ENCODE data around the gene AMBP.

Gene AMBP

DNA sequence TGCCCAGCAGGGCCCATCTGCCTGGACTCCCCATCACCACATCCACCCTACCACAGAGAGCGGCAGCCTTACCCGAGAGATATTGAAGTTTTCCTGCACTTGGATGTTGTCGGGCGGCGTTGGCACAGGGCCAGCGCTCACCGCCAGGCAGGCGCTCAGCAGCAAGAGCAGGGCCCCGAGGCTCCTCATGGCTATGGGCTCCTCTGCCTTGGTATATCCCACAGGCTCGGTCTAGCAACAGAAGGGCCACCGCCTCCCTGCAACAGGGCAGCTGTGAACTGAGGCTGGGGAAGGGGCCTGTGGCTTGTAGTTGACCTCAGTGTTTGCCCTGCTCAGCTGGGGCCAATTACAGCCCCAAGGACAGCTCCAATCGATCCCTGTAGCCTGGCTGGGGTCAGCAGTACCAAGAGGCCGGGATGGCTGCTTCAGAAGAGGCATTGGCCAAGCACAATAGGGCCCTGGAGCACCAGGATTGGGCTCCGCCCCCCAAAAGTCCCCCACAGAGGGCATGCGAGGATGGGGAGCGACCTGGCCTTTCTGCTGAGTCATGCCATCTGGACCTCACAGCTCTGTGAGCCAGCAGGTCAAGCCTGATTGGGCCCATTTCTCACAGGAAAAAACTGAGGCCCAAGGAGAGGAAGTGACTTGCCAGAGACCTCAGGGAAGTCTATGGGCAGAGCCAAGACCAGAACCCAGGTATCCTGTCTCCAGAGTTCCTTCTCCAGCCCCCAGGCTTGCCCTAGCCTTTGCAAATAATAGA is at the start of gene AMBP:
TSS of gene AMBP (minus strand) at position 280 of the 760 bp plus-strand sequence. CDS start at position 189, 91 bp downstream.
- H3K4me3 ChIP-seq (ENCODE audit: low read depth, low read length) = no peak within 1 kb of the TSS
- TF ChIP-seq, protein P1, sequence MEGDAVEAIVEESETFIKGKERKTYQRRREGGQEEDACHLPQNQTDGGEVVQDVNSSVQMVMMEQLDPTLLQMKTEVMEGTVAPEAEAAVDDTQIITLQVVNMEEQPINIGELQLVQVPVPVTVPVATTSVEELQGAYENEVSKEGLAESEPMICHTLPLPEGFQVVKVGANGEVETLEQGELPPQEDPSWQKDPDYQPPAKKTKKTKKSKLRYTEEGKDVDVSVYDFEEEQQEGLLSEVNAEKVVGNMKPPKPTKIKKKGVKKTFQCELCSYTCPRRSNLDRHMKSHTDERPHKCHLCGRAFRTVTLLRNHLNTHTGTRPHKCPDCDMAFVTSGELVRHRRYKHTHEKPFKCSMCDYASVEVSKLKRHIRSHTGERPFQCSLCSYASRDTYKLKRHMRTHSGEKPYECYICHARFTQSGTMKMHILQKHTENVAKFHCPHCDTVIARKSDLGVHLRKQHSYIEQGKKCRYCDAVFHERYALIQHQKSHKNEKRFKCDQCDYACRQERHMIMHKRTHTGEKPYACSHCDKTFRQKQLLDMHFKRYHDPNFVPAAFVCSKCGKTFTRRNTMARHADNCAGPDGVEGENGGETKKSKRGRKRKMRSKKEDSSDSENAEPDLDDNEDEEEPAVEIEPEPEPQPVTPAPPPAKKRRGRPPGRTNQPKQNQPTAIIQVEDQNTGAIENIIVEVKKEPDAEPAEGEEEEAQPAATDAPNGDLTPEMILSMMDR (IDR thresholded peaks at IDR 0.05; ENCODE audit: insufficient read depth, low read depth, low read length, missing control alignments) = no peak
- no peak for DNase-seq (ENCODE audit: low read depth)

DNA sequence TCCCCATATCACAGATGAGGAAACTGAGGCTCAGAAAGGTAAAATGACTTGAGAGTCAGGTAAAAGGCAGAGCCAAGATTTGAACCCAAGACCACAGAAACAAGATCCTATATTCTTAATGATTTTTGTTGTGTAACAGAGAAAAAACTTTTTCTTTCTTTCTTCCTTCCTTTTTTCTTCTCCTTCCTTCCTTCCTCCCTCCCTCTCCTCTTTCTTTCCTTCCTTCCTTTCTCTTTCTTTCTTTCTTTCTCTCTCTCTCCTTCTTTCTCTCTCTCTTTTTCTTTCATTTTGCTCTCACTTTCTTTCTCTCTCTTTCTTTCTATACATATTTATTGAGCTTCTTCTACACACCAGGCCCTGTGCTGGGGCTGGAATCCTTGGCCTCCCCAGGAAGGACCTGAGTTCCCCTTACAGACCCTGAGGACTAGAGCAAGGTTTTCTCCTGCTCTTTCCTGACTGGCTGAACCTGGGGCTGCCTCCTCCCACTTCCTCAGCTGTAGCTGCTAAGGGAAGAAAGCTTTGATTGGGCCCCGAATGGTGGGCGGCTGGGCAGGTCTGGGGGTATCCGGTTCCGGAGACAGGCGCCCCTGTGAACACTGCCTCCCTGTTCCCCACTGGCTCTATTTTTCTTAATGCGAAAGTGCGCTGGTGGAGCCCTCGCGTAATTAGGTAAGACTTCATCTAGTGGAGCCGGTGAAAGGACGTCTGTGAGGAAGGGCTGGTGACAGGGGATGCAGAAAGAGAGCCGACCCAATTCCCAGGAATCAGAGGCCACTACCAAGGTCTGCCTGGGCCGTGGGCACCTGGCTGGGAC is 48.4 kb upstream of the AMBP start:
- TF ChIP-seq, protein P1 (IDR thresholded peaks at IDR 0.05; ENCODE audit: insufficient read depth, low read depth, low read length, missing control alignments) = no peak
- no peak for DNase-seq (ENCODE audit: low read depth)
- no peak overlapping the region for H3K4me3 ChIP-seq (ENCODE audit: low read depth, low read length)

DNA sequence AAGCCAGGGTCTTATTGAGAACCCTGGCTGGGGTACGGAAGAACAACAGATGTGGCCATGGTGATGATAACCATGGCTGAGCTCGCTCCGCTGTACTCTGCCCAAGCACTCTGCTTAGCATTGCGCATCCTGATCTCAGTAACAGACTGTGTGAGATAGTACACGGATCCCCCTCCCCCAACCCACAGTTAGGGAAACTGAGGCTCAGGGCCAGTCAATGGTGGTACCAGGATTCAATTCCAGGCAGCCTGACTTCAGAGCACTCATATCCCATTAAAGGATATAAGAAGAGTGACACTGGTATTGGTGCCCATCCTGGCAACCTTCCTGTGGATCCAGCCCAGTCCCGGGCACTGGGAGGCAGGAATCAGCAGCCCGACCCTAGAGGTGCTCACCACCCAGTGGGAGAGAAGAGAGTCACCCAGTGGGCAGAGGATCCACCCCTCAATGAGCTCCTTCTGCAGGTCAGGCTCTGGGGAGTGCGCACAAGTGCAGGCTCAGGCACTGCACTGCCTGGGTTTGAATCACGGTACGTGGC is 47.4 kb upstream of the AMBP start:
- TF ChIP-seq, protein P1 (IDR thresholded peaks at IDR 0.05; ENCODE audit: insufficient read depth, low read depth, low read length, missing control alignments) = no peak
- no peak for DNase-seq (ENCODE audit: low read depth)
- no peak overlapping the region for H3K4me3 ChIP-seq (ENCODE audit: low read depth, low read length)

DNA sequence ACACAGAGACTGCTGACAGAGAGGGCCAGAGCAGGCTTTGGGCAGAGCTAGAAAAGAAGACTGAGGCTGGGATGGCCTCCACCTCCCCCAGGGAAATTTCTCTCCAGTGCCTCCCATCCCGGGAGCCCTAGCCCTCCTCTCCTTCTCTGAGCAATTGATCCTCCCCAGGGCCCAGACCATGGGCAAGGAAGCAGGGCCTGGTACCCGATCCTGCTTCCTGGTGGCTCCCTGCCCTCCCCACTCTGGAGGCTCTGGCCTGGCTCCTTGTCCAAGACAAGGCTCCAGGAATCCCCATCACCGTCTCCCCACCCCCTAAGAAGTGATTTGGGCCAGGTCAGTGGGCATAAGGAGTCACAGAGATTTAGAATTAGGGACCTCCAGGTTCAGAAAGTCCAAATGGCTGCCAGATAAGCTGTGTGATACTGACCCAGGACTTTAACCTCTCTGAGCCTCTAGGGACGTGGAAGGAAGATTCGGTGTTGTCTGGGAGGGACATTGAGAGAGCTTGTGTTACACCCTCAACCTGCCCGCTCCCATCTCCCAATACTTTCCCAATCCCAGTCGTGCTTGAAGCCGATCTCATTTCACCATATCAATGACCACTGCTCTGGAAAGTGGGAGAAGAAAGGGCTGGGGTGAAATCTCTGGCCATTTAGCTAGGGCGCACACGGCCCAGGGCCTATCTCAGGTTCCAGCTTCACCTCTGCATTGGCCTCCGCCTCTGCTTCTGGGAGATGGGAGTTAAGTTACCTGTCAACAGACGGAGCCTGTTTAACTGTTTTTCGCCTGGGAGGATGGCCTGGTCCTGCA is 46.8 kb upstream of the AMBP start:
- TF ChIP-seq, protein P1 (IDR thresholded peaks at IDR 0.05; ENCODE audit: insufficient read depth, low read depth, low read length, missing control alignments) = no peak
- H3K4me3 ChIP-seq (ENCODE audit: low read depth, low read length) = no peak overlapping the region

DNA sequence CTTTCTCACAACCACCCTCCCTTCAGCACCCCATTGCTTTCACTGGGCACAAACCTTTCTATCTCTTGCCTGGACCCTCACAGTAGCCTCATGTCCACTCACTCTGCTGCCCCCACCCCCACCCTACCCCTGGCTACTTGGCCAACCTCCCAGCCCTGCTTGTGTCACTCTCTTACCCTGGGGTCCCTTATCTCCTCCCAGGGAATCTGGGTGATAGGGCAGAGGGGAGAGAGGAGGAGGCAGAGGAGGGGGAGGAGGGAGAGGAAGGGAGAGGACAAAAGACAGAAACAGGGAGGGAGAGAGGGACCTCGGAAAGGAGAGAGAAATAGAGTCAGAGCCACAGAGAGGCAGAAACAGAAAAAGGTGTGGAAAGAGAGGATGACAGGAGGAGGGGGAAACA is 46.0 kb upstream of the AMBP start:
- H3K4me3 ChIP-seq (ENCODE audit: low read depth, low read length) = no peak overlapping the region
- no peak for DNase-seq (ENCODE audit: low read depth)
- TF ChIP-seq, protein P1 (IDR thresholded peaks at IDR 0.05; ENCODE audit: insufficient read depth, low read depth, low read length, missing control alignments) = no peak

More for the DNA sequence above, 46.8 kb upstream of the AMBP start:
- DNase-seq (ENCODE audit: low read depth) = no peak

Measured in GM12865 (cell line).